Brain microvascular endothelial cell (primary cell): ENCODE results near the gene CYP4F12.

Experiments
- DNase-seq: peaks from one replicate; pipeline ENCODE4 v3.0.0-alpha.2; 2020
- H3K27ac ChIP-seq: fragments of 250-450 bp; sonication (Bioruptor Pico); 2 replicates; pipeline ENCODE4 v1.5.1; 2020; ENCODE audit warnings: mild to moderate bottlenecking, moderate library complexity
- H3K27me3 ChIP-seq: fragments of 250-450 bp; sonication (Bioruptor Pico); replicated peaks from 2 replicates; pipeline ENCODE4 v1.5.1; 2020; ENCODE audit warnings: mild to moderate bottlenecking
- H3K36me3 ChIP-seq: fragments of 250-450 bp; sonication (Bioruptor Pico); replicated peaks from 2 replicates; pipeline ENCODE4 v1.5.1; 2020; ENCODE audit warnings: mild to moderate bottlenecking
- H3K4me3 ChIP-seq: 2 replicates; pipeline ENCODE4 v1.5.1; 2011; ENCODE audit warnings: low read depth, mild to moderate bottlenecking, control low read depth, low read length, moderate library complexity
- in situ Hi-C: cut with HindIII; loops from 2 replicates; pipeline ENCODE4 v1.10.0; 2017; ENCODE audit warnings: low sequenced_read_pairs, low pct_ligation_motif_present
- TF ChIP-seq, protein P1 (sequence below): IDR thresholded peaks from 2 replicates; pipeline ENCODE4 v1.5.1; 2011; ENCODE audit warnings: low read depth, mild to moderate bottlenecking, moderate library complexity, low read length, control low read depth, inconsistent platforms; ENCODE audit errors: missing control alignments

The CYP4F12 gene

GRCh38 chr19:15680478-15681322 lies 7.8 kb downstream of the CYP4F12 start:
- Histone ChIP-seq H3K27me3 (no peaks in the 10 kb centered on the region), H3K4me3 (no peak overlapping the region), H3K36me3 (no peaks in the 10 kb centered on the region), H3K27ac (no peak overlapping the region)
- no peak for DNase-seq
- in situ Hi-C loops = no loop called here
- TF ChIP-seq, protein P1, sequence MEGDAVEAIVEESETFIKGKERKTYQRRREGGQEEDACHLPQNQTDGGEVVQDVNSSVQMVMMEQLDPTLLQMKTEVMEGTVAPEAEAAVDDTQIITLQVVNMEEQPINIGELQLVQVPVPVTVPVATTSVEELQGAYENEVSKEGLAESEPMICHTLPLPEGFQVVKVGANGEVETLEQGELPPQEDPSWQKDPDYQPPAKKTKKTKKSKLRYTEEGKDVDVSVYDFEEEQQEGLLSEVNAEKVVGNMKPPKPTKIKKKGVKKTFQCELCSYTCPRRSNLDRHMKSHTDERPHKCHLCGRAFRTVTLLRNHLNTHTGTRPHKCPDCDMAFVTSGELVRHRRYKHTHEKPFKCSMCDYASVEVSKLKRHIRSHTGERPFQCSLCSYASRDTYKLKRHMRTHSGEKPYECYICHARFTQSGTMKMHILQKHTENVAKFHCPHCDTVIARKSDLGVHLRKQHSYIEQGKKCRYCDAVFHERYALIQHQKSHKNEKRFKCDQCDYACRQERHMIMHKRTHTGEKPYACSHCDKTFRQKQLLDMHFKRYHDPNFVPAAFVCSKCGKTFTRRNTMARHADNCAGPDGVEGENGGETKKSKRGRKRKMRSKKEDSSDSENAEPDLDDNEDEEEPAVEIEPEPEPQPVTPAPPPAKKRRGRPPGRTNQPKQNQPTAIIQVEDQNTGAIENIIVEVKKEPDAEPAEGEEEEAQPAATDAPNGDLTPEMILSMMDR = no peak

DNA sequence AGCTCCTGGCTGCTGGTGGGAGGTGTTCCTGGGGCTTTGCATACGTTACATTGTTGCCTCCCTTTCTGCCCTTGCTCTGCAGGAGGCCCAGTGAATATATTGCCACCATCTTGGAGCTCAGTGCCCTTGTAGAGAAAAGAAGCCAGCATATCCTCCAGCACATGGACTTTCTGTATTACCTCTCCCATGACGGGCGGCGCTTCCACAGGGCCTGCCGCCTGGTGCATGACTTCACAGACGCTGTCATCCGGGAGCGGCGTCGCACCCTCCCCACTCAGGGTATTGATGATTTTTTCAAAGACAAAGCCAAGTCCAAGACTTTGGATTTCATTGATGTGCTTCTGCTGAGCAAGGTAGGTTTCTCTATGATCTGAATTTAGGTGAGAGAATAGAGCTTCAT lies 10.5 kb downstream of the CYP4F12 start:
- TF ChIP-seq, protein P1 = no peak
- in situ Hi-C loops = no loop called here
- H3K36me3 ChIP-seq = no peaks in the 10 kb centered on the region
- DNase-seq = no peak
- no peak overlapping the region for H3K27ac ChIP-seq
- no peak overlapping the region for H3K4me3 ChIP-seq
- H3K27me3 ChIP-seq = no peaks in the 10 kb centered on the region

DNA sequence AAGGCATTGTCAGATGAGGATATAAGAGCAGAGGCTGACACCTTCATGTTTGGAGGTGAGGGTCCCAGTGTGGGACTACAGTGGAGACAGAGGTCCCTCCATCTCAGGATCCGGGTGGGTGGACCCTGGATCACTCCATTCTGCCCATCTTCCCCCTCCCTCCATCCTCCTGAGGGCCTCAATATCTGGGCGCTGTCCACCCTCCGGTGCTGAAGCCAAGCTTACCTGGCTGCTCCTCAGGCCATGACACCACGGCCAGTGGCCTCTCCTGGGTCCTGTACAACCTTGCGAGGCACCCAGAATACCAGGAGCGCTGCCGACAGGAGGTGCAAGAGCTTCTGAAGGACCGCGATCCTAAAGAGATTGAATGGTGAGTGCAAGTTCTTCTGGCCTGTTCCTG lies 11.9 kb downstream of the CYP4F12 start:
- DNase-seq = no peak
- Histone ChIP-seq H3K36me3 (no peaks in the 10 kb centered on the region), H3K4me3 (no peak overlapping the region), H3K27ac (no peak overlapping the region), H3K27me3 (no peaks in the 10 kb centered on the region)
- TF ChIP-seq, protein P1 = no peak
- in situ Hi-C loops = no loop called here

- Histone ChIP-seq H3K4me3 (no peak overlapping the region), H3K27me3 (no peaks in the 10 kb centered on the region), H3K36me3 (no peaks in the 10 kb centered on the region), H3K27ac (no peak overlapping the region)
- no peak for DNase-seq
- TF ChIP-seq, protein P1 = no peak
- in situ Hi-C loops = no loop called here
Measured at GRCh38 chr19:15696654-15697194, 23.8 kb downstream of the CYP4F12 start.

DNA sequence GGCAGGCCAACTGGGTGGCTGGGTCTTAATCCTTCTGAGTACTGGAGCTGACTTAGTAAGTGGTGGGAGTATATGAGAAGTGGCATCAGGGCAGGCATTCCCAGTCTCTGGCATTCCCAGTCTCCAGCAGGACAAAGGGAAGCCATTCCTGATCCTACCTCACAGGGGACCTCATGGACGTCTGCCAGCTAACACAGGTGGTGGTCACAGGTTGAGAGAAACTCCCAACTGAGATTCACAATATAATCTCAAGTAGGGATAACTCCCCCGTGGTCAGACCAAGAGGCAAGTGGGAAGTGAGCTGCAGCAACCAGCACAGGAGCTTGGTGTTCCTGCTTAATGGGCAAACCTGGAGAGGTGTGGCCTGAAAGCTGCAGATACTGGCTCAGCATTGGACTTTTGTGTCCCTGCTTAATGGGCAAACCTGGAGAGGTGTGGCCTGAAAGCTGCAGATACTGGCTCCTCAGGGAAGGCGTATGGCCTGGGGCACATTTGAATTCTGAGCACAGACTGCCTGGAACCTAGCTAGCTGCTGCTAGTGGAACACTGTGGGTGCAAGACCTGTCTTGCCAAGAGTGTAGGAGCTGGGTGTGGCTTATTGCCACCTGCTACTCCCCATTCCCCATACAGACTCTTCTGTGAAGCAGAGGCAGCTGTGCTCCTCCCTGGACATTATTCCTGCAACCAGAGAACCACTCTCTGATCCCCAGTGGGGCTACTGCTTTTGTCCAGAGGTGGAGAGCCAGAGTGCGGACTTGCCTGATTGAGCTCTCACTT lies 29.1 kb downstream of the CYP4F12 start:
- TF ChIP-seq, protein P1 = no peak
- Histone ChIP-seq H3K27me3 (no peaks in the 10 kb centered on the region), H3K27ac (no peak overlapping the region), H3K4me3 (no peak overlapping the region), H3K36me3 (no peaks in the 10 kb centered on the region)
- no peak for DNase-seq
- in situ Hi-C loops = no loop called here
